NCI-H510A treated with DMSO at 0.1 percent for 48 hours (cell line): Measurements from ENCODE around the gene OR6C65.

Experiments
- DNase-seq: peaks from one replicate; lab custom pipeline; 2025; lab: John Stamatoyannopoulos, UW

The OR6C65 gene

DNA sequence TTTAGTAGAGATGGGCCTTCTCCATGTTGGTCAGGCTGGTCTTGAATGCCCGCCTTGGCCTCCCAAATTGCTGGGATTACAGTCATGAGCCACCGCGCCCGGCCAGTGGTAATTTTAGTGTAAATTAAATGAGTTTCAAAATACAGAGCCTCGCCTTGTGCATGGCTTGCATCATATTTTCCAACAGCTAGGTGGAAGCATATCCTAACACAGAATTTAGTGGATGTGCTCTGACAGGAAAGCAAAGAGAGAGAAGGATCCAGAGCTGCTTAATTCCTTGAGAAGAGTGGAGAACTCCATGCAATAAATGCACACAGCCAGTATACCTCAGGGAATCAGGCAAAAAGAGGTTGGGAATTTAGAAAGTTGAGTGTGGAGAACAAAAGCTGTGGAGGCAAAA lies 46.0 kb downstream of the OR6C65 start:
- no peak for DNase-seq

DNA sequence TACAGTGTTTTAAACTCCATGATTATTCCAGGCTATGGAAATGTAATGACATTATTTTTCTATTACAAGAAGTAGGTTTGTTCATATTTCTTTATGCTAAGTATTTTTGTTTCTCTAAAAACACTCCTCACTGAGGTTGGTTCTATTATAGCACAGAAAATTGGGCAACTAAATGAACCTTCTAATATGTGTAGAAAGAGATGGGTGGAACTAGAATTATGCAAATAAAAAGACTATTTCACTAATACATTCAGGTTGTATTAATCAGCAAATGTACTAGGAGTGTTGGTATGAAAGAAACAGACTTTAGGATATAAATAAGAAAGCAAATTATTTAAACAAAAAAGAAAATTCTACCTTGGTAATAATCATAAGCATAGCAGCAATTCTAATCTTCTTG lies 48.5 kb downstream of the OR6C65 start:
- no peak for DNase-seq
